Ovary (tissue), 3 donors: ENCODE results near the gene THBS4.

ENCODE experiments used
- CTCF ChIP-seq, 3 donors: fragments of 450-650 bp in 2 of 3; fragments of 200-600 bp in 1 of 3; IDR thresholded peaks; one replicate each; pipeline versions ENCODE4 v1.5.1 to v1.8.0; 2016 to 2022; ENCODE audit warnings: antibody characterized with exemption in 3 of 3, mild to moderate bottlenecking in 1 of 3
- EP300 ChIP-seq: sonication (generic); formaldehyde crosslinking; IDR thresholded peaks from one replicate; pipeline ENCODE4 v1.6.1; 2017; ENCODE audit warnings: antibody characterized with exemption
- POLR2A ChIP-seq: fragments of 450-650 bp; IDR thresholded peaks from one replicate; pipeline ENCODE4 v1.6.1; 2017; ENCODE audit warnings: antibody characterized with exemption, mild to moderate bottlenecking, moderate library complexity
- donor health status: DM: no; HTN: no; CAD: no.

- TF ChIP-seq POLR2A (no peak), CTCF (IDR thresholded peaks at IDR 0.05) (no peak), EP300 (no peak)
These were observed 93.0 kb downstream of the THBS4 start for GRCh38 chr5:80128141-80128540.
